ENCODE measurements around the gene GRAMD1B. TPM values are rescaled to one million over a fixed set of nuclear protein-coding genes. Genes with fewer than 3 reads are reported as not detected.

GRAMD1B gene
- total RNA-seq, 4 donors from 2014 or later, result 0.30 to 1.5 (median 0.68) TPM

DNA sequence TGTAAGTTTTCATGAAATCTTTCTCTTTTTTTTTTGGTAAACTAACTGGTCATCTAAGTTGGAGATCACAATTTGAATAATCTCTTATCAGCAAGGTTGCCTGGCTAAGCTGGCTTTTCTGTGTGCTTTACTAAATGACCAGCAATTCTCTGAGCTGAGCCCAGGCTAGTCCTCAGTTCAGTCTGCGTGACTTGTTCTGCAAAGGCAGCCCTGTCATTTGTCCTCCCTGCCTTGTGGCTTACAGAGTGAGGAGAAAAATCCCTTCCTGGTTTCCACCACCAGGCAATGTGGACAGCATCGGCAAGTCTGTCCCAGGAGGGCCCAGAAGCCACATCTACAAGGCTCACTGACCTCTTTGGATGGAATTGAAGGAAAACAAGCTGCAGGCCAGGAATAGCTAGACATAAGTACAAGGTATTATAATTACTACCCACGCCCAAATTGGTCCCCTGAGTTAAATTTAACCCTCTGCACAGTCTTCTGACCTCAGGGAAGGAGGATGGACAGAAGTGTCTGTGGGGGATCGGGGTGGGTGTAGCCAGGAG, 115.7 kb downstream of the GRAMD1B start:
- TF ChIP-seq POLR2A (IDR thresholded peaks at IDR 0.05), result no peak
- TF ChIP-seq, protein P1, sequence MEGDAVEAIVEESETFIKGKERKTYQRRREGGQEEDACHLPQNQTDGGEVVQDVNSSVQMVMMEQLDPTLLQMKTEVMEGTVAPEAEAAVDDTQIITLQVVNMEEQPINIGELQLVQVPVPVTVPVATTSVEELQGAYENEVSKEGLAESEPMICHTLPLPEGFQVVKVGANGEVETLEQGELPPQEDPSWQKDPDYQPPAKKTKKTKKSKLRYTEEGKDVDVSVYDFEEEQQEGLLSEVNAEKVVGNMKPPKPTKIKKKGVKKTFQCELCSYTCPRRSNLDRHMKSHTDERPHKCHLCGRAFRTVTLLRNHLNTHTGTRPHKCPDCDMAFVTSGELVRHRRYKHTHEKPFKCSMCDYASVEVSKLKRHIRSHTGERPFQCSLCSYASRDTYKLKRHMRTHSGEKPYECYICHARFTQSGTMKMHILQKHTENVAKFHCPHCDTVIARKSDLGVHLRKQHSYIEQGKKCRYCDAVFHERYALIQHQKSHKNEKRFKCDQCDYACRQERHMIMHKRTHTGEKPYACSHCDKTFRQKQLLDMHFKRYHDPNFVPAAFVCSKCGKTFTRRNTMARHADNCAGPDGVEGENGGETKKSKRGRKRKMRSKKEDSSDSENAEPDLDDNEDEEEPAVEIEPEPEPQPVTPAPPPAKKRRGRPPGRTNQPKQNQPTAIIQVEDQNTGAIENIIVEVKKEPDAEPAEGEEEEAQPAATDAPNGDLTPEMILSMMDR (IDR thresholded peaks at IDR 0.05), result no peak
- no peak for DNase-seq (ENCODE audit: low spot score in 2 of 2)
- no peak overlapping the region for H3K4me3 ChIP-seq (ENCODE audit: low read depth, poor library complexity, severe bottlenecking)
- 70 to 80% methylated on average over 4 of the region's 4 CpGs for WGBS, 2 donors
- intact Hi-C loops (cut with DNase I; ENCODE audit: low total_unique reads), result no loop called here

DNA sequence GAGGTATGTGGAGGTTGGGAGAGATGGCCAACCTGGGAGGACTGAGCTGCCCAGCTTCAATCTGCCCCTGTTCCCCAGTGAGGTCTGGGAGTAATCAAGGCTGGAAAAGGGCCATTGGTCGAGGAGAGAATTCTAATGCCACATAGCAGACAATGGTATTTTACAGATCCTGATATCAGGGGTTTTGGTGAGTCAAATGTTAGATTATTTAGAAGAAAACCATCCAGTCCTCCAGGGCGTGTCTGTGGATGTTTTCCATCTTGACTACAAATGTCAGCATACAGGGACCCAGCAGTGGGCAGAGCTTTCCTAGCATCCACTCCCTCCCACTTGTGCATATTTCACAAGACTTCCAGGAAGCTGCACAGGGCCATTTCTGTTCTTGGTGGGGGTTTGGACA, 116.4 kb downstream of the GRAMD1B start:
- intact Hi-C loops (cut with DNase I; ENCODE audit: low total_unique reads), result no loop called here
- no peak overlapping the region for H3K4me3 ChIP-seq (ENCODE audit: low read depth, poor library complexity, severe bottlenecking)
- DNase-seq (ENCODE audit: low spot score in 2 of 2), result no peak
- WGBS, 2 donors, result 79 to 81% methylated on average over 2 of the region's 2 CpGs
- TF ChIP-seq, protein P1 (IDR thresholded peaks at IDR 0.05), result no peak
- no peak for TF ChIP-seq POLR2A (IDR thresholded peaks at IDR 0.05)

DNA sequence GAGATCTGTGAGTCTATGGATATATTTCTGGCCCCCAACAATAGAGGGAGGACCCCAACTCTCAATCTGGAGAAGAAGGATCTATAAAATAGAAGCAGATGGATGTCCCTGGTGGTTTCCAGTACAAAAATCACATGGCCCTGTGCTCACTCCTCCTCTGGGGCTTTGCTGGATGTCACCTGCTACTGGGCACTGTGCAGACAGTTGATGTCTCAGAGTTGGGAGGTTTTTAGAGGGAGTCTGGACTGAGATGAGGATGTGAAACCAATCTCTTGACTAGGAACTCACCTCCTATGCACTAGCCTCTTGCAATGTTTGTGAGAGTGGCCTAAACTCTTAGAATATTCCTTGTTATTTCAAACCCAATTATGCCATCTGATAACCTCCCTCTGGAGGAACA, 117.1 kb downstream of the GRAMD1B start:
- intact Hi-C loops (cut with DNase I; ENCODE audit: low total_unique reads), result no loop called here
- no peak for DNase-seq (ENCODE audit: low spot score in 2 of 2)
- TF ChIP-seq, protein P1 (IDR thresholded peaks at IDR 0.05), result no peak
- TF ChIP-seq POLR2A (IDR thresholded peaks at IDR 0.05), result no peak
- H3K4me3 ChIP-seq (ENCODE audit: low read depth, poor library complexity, severe bottlenecking), result no peak overlapping the region

DNA sequence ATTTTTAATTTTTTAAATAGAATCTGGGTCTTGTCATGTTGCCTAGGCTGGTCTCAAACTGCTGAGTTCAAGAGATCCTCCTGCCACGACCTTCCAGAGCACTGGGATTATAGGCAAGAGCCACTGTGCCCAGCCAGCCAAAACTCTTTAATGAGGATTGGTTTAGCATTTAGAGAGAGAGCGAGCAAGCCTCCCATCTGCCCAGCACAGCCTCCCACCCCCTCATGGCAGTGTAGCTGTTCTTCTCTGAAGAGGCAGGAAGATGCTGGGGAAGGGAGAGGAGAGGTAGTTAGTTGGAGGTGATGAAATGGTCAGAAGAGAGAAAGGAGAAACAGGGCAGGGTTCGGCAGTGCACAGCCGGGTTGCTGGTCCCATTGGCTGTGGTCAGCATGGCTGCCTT, 118.7 kb downstream of the GRAMD1B start:
- TF ChIP-seq, protein P1 (IDR thresholded peaks at IDR 0.05), result no peak
- TF ChIP-seq POLR2A (IDR thresholded peaks at IDR 0.05), result no peak
- H3K4me3 ChIP-seq (ENCODE audit: low read depth, poor library complexity, severe bottlenecking), result no peak overlapping the region
- intact Hi-C loops (cut with DNase I; ENCODE audit: low total_unique reads), result no loop called here
- WGBS, 2 donors, result 79 to 96% methylated on average over 4 of the region's 4 CpGs
- DNase-seq (ENCODE audit: low spot score in 2 of 2), result no peak

DNA sequence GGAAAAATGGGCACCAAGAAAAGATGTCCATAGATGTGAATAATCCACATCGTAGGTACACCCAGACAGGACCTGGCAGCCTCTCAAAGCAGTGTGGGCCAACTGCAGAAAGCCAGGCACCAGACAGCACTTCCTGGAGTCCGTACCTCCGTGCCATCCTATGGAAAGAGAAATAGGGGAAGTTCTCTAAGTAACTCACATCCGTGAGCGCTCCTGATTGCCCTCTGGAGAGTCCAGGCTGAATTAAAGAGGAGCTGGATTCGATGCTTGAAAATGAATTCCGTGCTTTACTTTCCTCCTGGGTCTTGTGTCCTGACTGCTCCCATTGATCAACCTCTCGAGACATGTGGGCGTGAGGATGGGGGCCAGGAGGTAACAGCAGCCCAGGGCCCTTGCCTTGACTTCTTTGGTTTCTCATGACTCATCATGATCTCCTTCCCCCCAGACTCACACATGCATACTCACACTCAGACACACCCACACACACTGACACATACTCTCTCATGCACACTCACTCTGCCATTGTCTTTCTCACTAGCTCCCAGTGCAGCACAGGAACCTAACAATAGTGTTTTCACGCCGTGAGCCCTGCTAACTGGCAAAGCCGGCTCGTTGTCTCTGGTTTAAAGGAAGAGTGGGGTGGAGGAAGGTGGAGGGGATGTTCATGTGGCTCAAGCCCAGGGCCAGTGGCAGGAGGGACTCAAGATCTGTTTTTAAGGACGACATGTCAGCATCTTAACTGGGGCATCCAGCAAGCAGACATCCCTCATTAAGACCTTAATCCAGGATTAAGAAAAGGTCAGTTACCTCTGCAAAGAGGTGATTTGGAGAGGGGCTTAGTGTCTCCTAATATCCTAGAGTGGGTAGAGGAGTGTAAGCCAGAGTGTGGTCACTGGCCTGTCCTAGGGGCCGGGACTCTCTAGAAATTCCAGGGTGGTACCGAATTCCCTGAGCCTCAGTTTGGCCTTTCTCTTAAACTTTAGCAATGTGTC, 120.2 kb downstream of the GRAMD1B start:
- no peak for DNase-seq (ENCODE audit: low spot score in 2 of 2)
- intact Hi-C loops (cut with DNase I; ENCODE audit: low total_unique reads), result no loop called here
- TF ChIP-seq POLR2A (IDR thresholded peaks at IDR 0.05), result no peak
- TF ChIP-seq, protein P1 (IDR thresholded peaks at IDR 0.05), result no peak
- 67 to 69% methylated on average over 16 of the region's 16 CpGs for WGBS, 2 donors
- H3K4me3 ChIP-seq (ENCODE audit: low read depth, poor library complexity, severe bottlenecking), result no peak overlapping the region
